Measurements from ENCODE around the gene GJD4. TPM values are rescaled to one million over a fixed set of nuclear protein-coding genes. Genes with fewer than 3 reads are reported as not detected.

Gene GJD4
- polyA plus RNA-seq, 1 experiment, result not detected

DNA sequence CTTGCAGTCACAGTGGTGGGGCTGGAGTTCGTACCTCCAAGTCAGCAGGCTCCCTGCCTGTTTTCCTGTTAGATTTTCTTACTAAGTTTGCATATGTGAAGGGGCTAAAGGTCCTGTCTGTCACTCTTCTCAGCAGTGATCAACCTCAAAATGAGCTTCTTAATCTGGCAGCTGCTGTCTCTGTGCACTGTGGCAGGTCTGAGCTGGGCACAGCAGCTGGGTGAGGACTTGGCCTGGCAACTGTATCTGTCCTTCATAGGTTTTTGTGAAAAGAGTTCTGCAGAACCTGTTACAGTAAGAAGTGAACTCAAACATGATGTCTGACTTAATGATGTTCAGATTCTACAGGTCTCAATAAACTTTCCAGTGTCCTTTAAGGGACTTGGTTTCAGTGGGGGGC lies 31.3 kb upstream of the GJD4 start:
- H3K36me3 ChIP-seq (ENCODE audit: control insufficient read depth, insufficient read depth, low read length), result peaks cover 6% of the 10 kb centered on the region
- ChIA-PET POLR2A (no interaction called here), CTCF (interaction anchor here (0.6 to 2.0 kb wide), 3 partner anchors 10 to 1166 kb away, joined by 3 to 7 read pairs (median 3); no protein-coding TSS in a partner anchor)
- no peak overlapping the region for H3K4me3 ChIP-seq (ENCODE audit: low read depth, low read length)
- no peaks in the 10 kb centered on the region for H3K27me3 ChIP-seq (ENCODE audit: control insufficient read depth, insufficient read depth, low read length)
- no peak for TF ChIP-seq CTCF (IDR thresholded peaks at IDR 0.05; ENCODE audit: insufficient read depth, low read depth, low read length)
- no peak for DNase-seq (ENCODE audit: low read depth)

DNA sequence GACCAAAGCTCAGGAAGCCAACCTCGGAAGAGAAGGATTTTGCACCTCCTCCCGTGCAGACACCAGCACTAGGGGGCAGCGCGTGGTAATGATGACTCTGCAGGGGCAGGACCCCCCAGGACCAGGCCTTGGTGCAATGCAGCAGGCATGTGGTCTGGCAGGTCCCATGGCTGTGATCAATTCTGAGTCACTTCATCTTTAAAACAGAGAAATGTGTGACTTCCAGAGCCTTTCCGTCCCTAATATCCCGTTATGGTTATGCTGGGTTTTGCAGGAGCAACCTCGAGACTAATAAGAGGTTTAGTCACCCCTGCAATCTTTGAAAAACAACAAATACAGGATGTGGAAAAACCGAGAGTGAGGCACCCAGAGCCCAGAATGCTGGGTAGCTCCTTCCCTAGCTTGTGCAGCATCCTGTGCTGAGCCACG lies 30.2 kb upstream of the GJD4 start:
- Histone ChIP-seq H3K36me3 (ENCODE audit: control insufficient read depth, insufficient read depth, low read length) (peaks cover 1% of the 10 kb centered on the region; the same call in 1 of the 2 replicates), H3K27me3 (ENCODE audit: control insufficient read depth, insufficient read depth, low read length) (no peaks in the 10 kb centered on the region; the same call in 1 of the 2 replicates), H3K4me3 (ENCODE audit: low read depth, low read length) (no peak overlapping the region)
- ChIA-PET POLR2A (no interaction called here), CTCF (no interaction called here)
- peak; percentile 30; the same call in 1 of the 2 replicates for TF ChIP-seq CTCF (IDR thresholded peaks at IDR 0.05; ENCODE audit: insufficient read depth, low read depth, low read length)
- DNase-seq (ENCODE audit: low read depth), result peak; percentile 31

- CTCF ChIA-PET, result interaction anchor here (1.0 to 1.7 kb wide), 2 partner anchors 10 to 13 kb away, joined by 3 to 5 read pairs; no protein-coding TSS in a partner anchor
- H3K27me3 ChIP-seq (ENCODE audit: control insufficient read depth, insufficient read depth, low read length), result no peaks in the 10 kb centered on the region; the same call in 1 of the 2 replicates
- peaks cover 1% of the 10 kb centered on the region; the same call in 1 of the 2 replicates for H3K36me3 ChIP-seq (ENCODE audit: control insufficient read depth, insufficient read depth, low read length)
- POLR2A ChIA-PET, result no interaction called here
- no peak overlapping the region for H3K4me3 ChIP-seq (ENCODE audit: low read depth, low read length)
- DNase-seq (ENCODE audit: low read depth), result no peak
- no peak for TF ChIP-seq CTCF (IDR thresholded peaks at IDR 0.05; ENCODE audit: insufficient read depth, low read depth, low read length)
These were observed 29.5 kb upstream of the GJD4 start for GRCh38 chr10:35575640-35576039.

- ChIA-PET POLR2A (no interaction called here), CTCF (interaction anchor here (0.6 to 1.7 kb wide), 3 partner anchors 11 to 20 kb away, joined by 3 to 5 read pairs (median 3); no protein-coding TSS in a partner anchor)
- DNase-seq (ENCODE audit: low read depth), result no peak
- H3K27me3 ChIP-seq (ENCODE audit: control insufficient read depth, insufficient read depth, low read length), result no peaks in the 10 kb centered on the region; the same call in 1 of the 2 replicates
- TF ChIP-seq CTCF (IDR thresholded peaks at IDR 0.05; ENCODE audit: insufficient read depth, low read depth, low read length), result no peak
- H3K36me3 ChIP-seq (ENCODE audit: control insufficient read depth, insufficient read depth, low read length), result peaks cover 1% of the 10 kb centered on the region; the same call in 1 of the 2 replicates
- no peak overlapping the region for H3K4me3 ChIP-seq (ENCODE audit: low read depth, low read length)
These were observed 28.4 kb upstream of the GJD4 start for GRCh38 chr10:35576730-35577129.

DNA sequence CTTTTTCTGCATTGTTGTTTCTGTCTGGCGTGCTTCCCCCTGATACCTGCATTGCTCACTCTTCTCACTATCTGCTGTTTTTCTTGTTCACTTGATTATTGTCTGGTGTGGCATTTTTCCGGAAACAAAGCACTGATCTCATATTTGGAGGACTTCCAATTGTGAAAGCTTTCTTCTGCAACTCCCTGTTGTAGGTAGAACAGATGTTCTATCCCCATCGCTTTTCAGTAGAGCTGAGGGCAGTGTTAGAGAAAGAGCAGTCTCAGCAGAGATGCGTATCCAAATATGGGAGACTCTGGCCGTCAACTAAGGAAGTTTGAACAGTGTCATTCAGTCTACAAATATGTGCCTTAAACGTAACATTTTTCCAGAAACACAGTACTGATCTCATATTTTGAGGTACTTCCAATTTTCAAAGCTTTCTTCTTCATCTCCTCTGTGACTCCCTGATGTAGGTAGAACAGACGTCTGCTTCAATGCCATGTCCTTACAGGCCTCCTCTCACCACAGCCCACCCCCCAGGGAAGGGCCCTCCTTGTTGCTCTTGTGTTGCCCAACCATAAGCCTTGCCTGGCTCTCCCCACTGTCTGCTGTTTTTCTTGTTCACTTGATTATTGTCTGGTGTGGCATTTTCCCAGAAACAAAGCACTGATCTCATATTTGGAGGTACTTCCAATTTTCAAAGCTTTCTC lies 27.1 kb upstream of the GJD4 start:
- DNase-seq (ENCODE audit: low read depth), result no peak
- POLR2A ChIA-PET, result no interaction called here
- H3K4me3 ChIP-seq (ENCODE audit: low read depth, low read length), result no peak overlapping the region
- H3K36me3 ChIP-seq (ENCODE audit: control insufficient read depth, insufficient read depth, low read length), result peaks cover 1% of the 10 kb centered on the region; the same call in 1 of the 2 replicates
- TF ChIP-seq CTCF (IDR thresholded peaks at IDR 0.05; ENCODE audit: insufficient read depth, low read depth, low read length), result no peak
- no peaks in the 10 kb centered on the region; the same call in 1 of the 2 replicates for H3K27me3 ChIP-seq (ENCODE audit: control insufficient read depth, insufficient read depth, low read length)
- CTCF ChIA-PET, result interaction anchor here (0.6 to 0.8 kb wide), 3 partner anchors 16 to 368 kb away, joined by 3 read pairs; no protein-coding TSS in a partner anchor

Measured in BJ (cell line).